Measurements from ENCODE around the gene CD68.
A peak's percentile ranks its signal among the peaks of the same experiment; 100 is the strongest.

Gene CD68

DNA sequence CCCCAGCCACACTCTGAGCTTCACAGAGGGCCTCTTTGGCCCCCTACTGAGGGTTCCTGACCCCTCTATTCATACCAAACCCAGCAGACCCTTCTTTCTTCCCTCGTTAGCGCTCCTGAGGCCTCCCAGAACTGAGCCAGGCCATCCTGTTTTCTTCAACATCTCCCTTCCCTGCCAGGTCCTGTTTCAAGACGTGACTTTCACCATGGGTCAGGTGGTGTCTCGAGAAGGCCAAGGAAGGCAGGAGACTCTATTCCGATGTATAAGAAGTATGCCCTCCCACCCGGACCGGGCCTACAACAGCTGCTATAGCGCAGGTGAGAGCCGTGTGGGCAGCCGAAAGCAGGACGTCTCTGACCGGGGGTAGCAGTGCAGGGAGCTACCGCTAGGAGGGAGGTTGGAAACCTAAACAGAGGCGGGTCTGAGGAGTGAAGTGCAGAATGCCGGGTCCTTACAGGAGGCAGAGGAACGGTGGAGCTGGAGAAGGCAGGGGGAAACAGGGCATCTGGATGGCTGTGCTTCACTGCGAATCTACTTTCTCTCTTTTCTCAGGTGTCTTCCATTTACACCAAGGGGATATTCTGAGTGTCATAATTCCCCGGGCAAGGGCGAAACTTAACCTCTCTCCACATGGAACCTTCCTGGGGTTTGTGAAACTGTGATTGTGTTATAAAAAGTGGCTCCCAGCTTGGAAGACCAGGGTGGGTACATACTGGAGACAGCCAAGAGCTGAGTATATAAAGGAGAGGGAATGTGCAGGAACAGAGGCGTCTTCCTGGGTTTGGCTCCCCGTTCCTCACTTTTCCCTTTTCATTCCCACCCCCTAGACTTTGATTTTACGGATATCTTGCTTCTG, 19.0 kb upstream of the CD68 start:
- peak; percentile 71 for DNase-seq

DNA sequence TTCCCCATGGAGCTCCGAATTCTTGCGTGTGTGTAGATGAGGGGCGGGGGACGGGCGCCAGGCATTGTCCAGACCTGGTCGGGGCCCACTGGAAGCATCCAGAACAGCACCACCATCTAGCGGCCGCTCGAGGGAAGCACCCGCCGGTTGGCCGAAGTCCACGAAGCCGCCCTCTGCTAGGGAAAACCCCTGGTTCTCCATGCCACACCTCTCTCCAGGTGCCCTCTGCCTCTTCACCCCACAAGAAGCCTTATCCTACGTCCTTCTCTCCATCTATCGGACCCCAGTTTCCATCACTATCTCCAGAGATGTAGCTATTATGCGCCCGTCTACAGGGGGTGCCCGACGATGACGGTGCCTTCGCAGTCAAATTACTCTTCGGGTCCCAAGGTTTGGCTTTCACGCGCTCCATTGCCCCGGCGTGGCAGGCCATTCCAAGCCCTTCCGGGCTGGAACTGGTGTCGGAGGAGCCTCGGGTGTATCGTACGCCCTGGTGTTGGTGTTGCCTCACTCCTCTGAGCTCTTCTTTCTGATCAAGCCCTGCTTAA, 18.3 kb upstream of the CD68 start:
- DNase-seq, result peak; percentile 90

DNA sequence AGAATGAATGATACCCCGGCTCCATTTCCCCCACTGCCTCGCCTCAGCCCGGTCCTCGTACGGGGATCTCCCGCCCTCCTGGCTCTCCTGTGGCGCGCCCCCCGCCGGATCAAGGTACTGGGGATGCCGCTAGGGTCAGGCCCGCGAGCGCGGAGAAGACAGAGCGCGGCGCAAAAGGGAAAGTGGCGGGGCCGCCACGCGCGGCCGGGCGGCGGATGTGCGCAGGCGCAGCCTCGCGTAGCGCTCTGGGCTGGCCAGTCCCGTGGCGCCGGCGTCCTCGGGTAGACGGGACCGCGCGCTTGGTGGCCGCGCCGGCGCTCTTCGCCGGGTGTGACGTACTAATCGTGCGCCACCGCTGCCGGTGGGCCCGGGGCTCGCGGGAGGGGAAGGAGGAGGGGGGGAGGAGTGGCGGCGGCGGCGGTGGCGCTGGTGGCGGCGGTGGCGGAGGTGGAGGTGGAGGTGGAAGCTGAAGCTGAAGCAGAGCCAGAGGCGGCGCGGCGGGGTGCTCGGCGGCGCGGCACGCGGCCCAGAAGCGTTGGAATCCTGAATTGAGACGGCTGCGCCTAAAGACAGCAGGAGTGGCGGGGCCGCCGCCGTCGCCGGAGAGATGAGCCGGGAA, 17.7 kb upstream of the CD68 start, which contains the start of gene SENP3:
TSS of gene SENP3 (plus strand) at position 331 of the 619 bp plus-strand sequence. CDS start 1,158 bp downstream, outside the sequence.
- DNase-seq, result peak; percentile 92

DNA sequence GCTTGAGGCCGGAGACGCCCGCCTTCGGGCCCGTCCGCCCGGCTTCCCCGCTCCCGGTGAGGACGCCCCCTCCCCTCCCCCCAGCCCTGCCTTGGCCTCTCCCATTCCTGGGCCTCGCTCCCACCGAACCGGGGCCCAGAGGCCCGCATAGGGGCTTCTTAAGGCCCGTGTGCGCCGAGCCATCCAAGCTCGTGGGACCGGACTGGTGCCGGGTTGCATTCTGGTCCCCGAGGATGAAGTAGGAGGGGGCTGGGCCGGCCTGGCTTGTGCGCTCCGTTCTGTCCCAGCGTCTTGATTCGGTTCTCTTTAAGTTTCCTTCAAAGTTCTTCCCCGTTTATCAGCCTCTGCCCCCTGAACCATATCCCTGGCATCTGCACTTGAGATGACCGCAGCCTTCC, 17.2 kb upstream of the CD68 start:
- DNase-seq, result no peak

DNA sequence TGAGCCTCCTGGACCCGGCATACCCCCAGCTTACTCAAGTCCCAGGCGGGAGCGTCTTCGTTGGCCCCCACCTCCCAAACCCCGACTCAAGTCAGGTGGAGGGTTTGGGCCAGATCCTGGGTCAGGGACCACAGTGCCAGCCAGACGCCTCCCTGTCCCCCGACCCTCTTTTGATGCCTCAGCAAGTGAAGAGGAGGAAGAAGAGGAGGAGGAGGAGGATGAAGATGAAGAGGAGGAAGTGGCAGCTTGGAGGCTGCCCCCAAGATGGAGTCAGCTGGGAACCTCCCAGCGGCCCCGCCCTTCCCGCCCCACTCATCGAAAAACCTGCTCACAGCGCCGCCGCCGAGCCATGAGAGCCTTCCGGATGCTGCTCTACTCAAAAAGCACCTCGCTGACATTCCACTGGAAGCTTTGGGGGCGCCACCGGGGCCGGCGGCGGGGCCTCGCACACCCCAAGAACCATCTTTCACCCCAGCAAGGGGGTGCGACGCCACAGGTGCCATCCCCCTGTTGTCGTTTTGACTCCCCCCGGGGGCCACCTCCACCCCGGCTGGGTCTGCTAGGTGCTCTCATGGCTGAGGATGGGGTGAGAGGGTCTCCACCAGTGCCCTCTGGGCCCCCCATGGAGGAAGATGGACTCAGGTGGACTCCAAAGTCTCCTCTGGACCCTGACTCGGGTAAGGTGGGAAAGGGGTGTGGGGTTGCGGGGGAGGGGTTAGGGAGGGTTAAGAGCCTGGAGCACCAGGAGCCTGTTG, 16.1 kb upstream of the CD68 start:
- no peak for DNase-seq

DNA sequence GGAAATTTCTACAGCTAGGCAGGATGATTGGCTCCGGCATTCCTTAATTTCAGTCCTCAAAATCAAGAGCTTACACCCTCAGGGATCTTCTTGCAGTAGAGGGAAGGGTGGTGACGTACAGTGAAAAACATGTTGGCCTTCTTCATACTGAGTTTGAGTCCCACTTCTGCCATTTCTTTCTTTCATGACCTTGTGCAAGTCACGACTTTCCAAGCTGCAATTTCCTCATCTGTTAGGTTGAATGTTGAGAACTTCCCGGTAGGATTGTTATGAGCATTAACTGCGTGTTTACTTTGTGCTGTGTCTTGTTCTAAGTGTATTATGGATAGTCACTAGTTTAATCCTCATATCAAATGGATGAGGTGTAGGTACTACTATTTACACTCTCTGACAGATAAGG, 9.9 kb upstream of the CD68 start:
- DNase-seq, result no peak

DNA sequence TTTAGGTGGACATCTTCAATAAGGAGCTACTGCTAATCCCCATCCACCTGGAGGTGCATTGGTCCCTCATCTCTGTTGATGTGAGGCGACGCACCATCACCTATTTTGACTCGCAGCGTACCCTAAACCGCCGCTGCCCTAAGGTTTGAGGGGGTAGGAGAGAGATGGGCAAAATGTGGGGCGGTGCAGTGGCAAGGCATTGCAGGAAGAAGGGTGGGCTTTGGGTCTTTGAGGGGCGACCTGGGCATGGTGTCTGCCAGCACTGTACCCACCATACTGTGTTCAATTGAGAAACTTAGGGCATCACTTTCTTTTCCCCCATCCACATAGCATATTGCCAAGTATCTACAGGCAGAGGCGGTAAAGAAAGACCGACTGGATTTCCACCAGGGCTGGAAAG, 9.1 kb upstream of the CD68 start:
- no peak for DNase-seq

DNA sequence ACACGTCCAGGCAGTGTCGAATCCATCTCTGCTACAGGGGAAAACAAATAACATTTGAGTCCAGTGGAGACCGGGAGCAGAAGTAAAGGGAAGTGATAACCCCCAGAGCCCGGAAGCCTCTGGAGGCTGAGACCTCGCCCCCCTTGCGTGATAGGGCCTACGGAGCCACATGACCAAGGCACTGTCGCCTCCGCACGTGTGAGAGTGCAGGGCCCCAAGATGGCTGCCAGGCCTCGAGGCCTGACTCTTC, 7.2 kb upstream of the CD68 start:
- no peak for DNase-seq

DNA sequence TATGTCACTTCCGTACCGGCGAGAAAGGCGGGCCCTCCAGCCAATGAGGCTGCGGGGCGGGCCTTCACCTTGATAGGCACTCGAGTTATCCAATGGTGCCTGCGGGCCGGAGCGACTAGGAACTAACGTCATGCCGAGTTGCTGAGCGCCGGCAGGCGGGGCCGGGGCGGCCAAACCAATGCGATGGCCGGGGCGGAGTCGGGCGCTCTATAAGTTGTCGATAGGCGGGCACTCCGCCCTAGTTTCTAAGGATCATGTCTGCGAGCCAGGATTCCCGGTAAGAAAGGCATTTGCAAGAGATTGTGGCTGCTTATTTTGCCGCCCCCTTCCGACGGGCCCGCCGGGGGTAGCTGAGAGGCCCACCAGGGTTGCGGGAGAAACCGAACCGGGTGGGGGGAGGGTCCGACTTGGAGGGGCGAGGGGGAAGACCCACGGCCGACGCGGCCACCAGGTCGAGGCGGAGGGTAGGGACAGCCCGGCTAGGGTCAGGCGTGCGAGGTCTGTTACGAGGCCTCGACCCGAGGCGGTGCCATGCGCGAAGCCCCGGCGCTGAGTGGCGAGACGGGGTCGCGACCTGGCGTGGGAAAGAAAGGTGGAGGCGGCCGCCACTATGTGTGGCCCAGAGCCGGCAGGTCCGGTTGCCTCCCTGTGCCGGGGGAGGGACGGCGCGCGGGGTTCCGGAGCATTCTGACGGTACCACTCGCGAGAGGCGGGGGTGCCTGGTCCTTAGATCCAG, 6.7 kb upstream of the CD68 start:
- peak; percentile 100 for DNase-seq

DNA sequence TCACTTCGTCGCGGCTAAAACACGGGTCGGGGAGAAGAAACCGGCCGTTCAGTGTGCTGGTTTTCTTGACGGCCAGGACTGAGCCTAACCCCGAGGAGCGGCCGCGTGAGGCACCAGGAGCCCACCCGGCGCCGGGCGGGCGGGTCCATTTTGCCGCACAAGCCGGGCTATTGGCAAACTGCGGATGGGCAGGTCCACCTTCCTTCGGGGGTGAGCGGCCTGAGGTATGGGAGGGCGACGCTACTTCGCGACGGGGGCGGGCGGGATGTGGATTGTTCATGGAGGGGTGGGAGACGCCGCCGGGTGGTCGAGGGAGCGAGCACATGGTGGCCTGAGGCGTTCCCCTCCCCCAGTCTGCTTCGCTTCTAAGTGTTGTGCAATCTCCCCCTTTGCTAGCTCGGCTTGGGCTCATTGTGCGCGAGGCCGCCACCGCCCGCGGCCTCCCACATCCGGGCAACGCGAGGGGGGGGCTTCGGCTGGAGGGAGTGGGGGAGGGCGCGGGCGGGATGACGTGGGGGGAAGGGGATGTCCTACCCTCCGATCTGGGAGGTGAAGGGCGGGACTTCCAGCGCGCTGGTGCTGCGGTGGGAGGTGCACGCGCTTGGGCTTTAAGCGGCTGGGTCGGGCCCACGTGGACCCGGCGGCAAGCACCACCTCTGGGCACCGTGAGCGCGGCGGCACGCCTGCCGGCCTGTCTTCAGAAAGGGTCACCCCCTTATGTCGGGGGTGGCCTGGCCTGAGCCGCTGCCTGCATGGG, 5.9 kb upstream of the CD68 start:
- DNase-seq, result peak; percentile 94

DNA sequence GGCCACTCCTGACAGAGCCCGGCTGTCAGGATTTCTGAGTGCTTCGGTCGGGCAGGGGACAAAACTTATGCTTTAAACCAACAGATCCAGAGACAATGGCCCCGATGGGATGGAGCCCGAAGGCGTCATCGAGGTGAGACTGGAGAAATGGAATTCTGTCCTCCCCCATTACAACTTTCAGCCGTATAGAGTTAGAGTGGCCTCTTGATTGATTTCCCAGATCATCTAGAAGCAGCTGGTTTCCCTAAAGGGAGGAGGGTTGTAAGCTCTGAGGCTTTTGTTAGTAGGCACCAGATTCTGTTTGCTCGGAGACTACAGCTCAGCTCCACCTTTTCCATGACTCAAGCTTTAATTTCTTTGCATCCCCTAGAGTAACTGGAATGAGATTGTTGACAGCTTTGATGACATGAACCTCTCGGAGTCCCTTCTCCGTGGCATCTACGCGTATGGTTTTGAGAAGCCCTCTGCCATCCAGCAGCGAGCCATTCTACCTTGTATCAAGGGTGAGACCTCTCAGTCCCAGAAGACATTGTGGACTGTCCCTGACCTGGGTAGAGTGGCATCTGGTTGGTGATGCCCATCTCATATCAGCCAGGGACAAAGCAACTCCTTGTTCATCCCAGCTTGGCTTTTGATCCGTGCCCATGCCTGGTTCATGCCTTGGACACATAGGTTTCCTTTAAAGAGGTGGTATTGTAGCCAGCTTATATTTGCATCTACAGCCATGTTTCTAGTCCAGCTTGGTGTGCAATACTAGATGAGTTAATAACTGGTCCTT, 5.1 kb upstream of the CD68 start:
- DNase-seq, result no peak

DNA sequence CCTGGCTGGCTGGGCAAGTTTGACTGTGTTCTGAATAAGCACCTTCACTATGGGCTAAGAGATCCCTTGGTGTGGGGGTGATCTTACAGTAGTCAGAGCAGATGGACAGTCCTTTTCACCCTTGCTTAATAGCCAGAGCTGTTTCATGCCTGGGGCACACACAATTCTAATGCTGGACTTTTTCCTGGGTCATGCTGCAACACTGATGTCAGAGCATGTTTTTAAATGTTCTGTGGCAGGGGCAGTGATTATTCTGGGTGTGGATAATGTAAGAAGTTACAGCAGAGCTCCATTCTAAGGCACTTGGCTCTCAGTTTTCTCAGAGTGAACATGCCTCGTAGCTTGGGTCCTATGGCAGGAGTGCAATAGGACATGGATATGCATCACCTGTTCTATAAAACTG, 4.0 kb upstream of the CD68 start:
- DNase-seq, result no peak

DNA sequence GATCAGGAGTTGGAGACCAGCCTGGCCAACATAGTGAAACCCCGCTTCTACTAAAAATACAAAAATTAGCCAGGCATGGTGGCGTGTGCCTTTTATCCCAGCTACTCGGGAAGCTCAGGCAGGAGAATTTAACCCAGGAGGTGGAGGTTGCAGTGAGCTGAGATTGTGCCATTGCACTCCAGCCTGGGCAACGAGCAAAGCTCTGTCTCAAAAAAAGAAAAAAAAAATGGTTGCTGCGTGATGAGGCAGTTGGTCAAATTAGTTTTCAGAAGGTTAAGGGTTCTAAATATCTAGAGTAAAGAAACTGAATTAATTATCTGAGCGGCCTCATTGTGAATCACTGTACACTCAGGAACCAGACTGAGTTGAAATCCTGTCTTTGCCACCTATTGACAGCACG, 3.5 kb upstream of the CD68 start:
- DNase-seq, result no peak

DNA sequence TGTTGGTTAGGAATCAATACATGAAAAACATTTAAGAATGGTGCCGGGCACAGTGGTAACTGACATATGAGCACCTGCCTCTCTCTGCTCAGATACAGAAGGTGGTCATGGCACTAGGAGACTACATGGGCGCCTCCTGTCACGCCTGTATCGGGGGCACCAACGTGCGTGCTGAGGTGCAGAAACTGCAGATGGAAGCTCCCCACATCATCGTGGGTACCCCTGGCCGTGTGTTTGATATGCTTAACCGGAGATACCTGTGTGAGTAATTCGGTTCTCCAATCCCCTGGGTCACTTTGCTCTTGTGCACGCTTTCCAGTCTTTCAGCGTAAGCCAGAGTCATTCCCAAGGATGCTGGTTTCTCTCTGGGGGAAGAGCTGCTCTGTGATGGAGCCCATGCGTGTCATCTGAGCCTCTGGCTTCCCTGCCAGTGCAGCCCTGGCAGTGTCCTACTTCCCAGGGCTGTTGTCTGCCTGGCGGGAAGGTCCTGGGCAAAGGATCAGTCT, 3.0 kb upstream of the CD68 start:
- DNase-seq, result no peak

DNA sequence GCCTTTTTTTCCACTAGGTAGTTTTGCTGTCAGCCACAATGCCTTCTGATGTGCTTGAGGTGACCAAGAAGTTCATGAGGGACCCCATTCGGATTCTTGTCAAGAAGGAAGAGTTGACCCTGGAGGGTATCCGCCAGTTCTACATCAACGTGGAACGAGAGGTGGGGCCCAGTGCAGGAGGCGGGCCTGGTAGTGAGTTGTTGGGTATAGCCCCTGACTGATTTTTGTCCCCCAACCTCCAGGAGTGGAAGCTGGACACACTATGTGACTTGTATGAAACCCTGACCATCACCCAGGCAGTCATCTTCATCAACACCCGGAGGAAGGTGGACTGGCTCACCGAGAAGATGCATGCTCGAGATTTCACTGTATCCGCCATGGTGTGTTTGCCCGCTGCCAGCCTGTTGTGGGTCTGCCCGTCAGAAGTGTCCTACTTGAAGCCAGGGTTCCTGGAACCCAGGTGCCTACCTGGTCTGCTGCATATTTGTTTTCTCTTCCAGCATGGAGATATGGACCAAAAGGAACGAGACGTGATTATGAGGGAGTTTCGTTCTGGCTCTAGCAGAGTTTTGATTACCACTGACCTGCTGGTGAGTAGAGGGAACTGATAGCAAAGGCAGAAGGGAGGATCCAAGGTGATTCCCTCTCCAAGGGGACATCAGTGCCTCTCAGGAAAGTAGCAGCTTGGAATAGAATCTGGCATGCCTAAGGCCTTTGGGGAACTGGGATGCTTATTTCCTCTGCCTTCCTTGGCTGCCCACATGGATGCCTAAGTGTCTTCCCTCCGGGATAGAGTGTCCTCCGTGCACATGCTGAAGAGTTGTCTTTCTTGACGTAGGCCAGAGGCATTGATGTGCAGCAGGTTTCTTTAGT, 1.9 kb upstream of the CD68 start:
- no peak for DNase-seq

DNA sequence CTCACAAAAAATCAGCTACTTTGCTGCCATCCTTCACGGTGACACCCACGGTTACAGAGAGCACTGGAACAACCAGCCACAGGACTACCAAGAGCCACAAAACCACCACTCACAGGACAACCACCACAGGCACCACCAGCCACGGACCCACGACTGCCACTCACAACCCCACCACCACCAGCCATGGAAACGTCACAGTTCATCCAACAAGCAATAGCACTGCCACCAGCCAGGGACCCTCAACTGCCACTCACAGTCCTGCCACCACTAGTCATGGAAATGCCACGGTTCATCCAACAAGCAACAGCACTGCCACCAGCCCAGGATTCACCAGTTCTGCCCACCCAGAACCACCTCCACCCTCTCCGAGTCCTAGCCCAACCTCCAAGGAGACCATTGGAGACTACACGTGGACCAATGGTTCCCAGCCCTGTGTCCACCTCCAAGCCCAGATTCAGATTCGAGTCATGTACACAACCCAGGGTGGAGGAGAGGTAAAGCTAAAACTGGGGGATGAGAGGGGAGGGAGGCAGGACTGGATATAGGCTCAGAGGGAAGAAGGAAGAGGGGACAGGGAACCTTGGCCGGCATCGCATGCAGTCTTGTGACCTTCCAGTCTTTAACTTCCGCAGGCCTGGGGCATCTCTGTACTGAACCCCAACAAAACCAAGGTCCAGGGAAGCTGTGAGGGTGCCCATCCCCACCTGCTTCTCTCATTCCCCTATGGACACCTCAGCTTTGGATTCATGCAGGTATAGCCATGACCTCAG, 581 bp downstream of the CD68 start:
- no peak for DNase-seq

DNA sequence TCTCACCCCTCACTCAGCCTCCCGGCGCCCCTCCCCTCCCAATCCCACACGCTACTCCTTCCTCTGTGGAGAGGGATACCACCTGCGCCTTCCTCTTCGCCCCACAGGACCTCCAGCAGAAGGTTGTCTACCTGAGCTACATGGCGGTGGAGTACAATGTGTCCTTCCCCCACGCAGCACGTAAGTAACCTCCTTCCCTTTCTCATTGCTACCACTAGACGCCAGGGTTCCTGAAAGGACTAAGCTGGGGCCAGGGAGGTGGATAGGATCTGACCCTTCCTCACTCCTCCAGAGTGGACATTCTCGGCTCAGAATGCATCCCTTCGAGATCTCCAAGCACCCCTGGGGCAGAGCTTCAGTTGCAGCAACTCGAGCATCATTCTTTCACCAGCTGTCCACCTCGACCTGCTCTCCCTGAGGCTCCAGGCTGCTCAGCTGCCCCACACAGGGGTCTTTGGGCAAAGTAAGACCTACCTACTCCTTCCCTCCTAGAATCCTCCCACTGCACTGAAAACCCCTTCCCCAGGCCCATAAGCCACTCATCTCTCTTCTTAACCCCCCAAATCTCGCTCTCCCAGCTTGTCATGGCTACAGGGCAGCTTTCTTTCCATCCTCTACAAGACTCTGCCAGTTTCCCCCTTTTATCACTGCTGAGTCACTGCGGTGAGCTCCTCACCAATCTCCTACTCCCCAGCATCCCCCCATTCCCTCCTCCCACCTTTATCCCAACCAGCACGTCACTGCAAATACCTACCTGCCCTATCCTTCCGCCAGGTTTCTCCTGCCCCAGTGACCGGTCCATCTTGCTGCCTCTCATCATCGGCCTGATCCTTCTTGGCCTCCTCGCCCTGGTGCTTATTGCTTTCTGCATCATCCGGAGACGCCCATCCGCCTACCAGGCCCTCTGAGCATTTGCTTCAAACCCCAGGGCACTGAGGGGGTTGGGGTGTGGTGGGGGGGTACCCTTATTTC, 1.5 kb downstream of the CD68 start:
- no peak for DNase-seq

Measured in activated CD4-positive, alpha-beta T cell treated with anti-CD3 and anti-CD28 coated beads, Interleukin-2, amount 50 U/mL, for 16 hours (primary cell).